Thyroid gland (tissue), 4 donors: ENCODE data around the gene NRIP1.

Experiments
- POLR2A ChIP-seq, 2 donors: fragments of 450-650 bp; IDR thresholded peaks; one replicate each; pipeline ENCODE4 v1.6.1; 2017; ENCODE audit warnings: antibody characterized with exemption in 2 of 2, mild to moderate bottlenecking in 2 of 2, moderate library complexity in 1 of 2
- TF ChIP-seq, protein P1 (sequence below), 6 experiments: fragments of 200-600 bp in 3 of 6; fragments of 450-650 bp in 3 of 6; sonication (generic) in 3 of 6; IDR thresholded peaks; one replicate each; pipeline ENCODE4 v1.5.1; 2016 to 2019; ENCODE audit warnings: antibody characterized with exemption in 6 of 6, mild to moderate bottlenecking in 2 of 6, inconsistent platforms in 1 of 6, moderate library complexity in 1 of 6

DNA sequence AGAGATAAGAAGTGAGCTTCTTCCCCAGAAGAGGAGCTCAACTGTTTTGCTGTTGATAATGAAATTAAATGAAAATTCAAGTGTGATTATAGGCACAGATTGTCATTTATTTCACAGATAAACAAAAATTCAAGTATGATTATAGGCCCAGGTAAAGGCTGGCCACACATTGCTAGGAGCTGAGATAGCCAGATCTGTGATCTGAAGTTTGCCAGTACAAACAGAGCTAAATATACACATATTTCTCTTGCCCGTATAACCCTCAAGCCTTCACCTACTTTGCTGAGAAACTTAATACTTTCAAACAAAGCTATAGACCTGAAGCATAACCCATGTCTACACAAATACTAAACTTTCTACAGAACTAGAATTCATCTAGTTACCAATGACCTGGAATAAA lies 31.3 kb upstream of the NRIP1 start:
- TF ChIP-seq POLR2A (IDR thresholded peaks at IDR 0.05), result no peak
- TF ChIP-seq, protein P1, sequence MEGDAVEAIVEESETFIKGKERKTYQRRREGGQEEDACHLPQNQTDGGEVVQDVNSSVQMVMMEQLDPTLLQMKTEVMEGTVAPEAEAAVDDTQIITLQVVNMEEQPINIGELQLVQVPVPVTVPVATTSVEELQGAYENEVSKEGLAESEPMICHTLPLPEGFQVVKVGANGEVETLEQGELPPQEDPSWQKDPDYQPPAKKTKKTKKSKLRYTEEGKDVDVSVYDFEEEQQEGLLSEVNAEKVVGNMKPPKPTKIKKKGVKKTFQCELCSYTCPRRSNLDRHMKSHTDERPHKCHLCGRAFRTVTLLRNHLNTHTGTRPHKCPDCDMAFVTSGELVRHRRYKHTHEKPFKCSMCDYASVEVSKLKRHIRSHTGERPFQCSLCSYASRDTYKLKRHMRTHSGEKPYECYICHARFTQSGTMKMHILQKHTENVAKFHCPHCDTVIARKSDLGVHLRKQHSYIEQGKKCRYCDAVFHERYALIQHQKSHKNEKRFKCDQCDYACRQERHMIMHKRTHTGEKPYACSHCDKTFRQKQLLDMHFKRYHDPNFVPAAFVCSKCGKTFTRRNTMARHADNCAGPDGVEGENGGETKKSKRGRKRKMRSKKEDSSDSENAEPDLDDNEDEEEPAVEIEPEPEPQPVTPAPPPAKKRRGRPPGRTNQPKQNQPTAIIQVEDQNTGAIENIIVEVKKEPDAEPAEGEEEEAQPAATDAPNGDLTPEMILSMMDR (IDR thresholded peaks at IDR 0.05), result no peak
